B cell (primary cell): ENCODE measurements around the gene DAD1. TPM values are rescaled to one million over a fixed set of nuclear protein-coding genes. Genes with fewer than 3 reads are reported as not detected.

ENCODE experiments used
- ATAC-seq: fragments of 200-7000 bp; cut with Tn5 transposase; one replicate; pipeline ENCODE4 v1.10.0; 2021; ENCODE audit warnings: low read depth, mild to moderate bottlenecking, moderate number of reproducible peaks, moderate library complexity
- CTCF ChIA-PET: fragments of 350-600 bp; sonication (Branson Sonifier 250); formaldehyde crosslinking; loops from one replicate; lab custom pipeline; 2021; ENCODE audit warnings: antibody characterized with exemption, inconsistent platforms; lab: Charles Lee
- POLR2A ChIA-PET: fragments of 350-600 bp; sonication (Branson Sonifier 250); formaldehyde crosslinking; loops from one replicate; lab custom pipeline; 2021; ENCODE audit warnings: antibody characterized with exemption; lab: Charles Lee
- DNase-seq: peaks from one replicate; pipeline ENCODE4 v3.0.0; 2013
- H2AFZ ChIP-seq: 2 replicates; pipeline ENCODE4 v1.6.1; 2012; ENCODE audit warnings: mild to moderate bottlenecking, low read depth, low read length; ENCODE audit not compliant: insufficient read depth, poor library complexity, severe bottlenecking
- H3K27ac ChIP-seq, 2 donors: 1 replicate in 1 of 2; 2 replicates in 1 of 2; pipeline ENCODE4 v1.5.1; 2012 to 2013; ENCODE audit warnings: low read length in 2 of 2, mild to moderate bottlenecking in 2 of 2, moderate library complexity in 1 of 2
- H3K27me3 ChIP-seq, 4 experiments: fragments of 200-600 bp in 1 of 4; sonication (generic) in 1 of 4; replicated peaks in 1 of 4; 1 replicate in 2 of 4; 2 replicates in 2 of 4; pipeline versions ENCODE4 v1.6.1 to v1.7.0; 2013 to 2016; ENCODE audit warnings: low read length in 3 of 4, mild to moderate bottlenecking in 2 of 4, mixed read lengths in 1 of 4, moderate library complexity in 1 of 4; ENCODE audit not compliant: insufficient read depth in 4 of 4, control insufficient read depth in 3 of 4; ENCODE audit errors: control extremely low read depth in 1 of 4
- H3K36me3 ChIP-seq, 2 experiments: replicated peaks in 1 of 2; 1 replicate in 1 of 2; 2 replicates in 1 of 2; pipeline versions ENCODE4 v1.6.1 to v1.7.1; 2013; ENCODE audit warnings: low read length in 1 of 2; ENCODE audit not compliant: insufficient read depth in 2 of 2, control insufficient read depth in 1 of 2; ENCODE audit errors: control extremely low read depth in 1 of 2, extremely low read depth in 1 of 2
- H3K4me1 ChIP-seq, 2 donors: fragments of 200-600 bp in 1 of 2; sonication (generic) in 1 of 2; 1 replicate in 1 of 2; 2 replicates in 1 of 2; pipeline versions ENCODE4 v1.5.1 to v1.6.1; 2013 to 2017; ENCODE audit warnings: low read length in 2 of 2; ENCODE audit not compliant: control insufficient read depth in 2 of 2, insufficient read depth in 2 of 2
- H3K4me2 ChIP-seq: replicated peaks from 2 replicates; pipeline ENCODE3; 2012; ENCODE audit warnings: mild to moderate bottlenecking, low read depth, low read length; ENCODE audit not compliant: poor library complexity, severe bottlenecking
- H3K4me3 ChIP-seq, 5 experiments: fragments of 200-600 bp in 1 of 5; sonication (generic) in 1 of 5; 1 replicate in 3 of 5; 2 replicates in 2 of 5; pipeline versions ENCODE4 v1.5.1 to v1.7.0; 2011 to 2016; ENCODE audit warnings: low read length in 4 of 5, mild to moderate bottlenecking in 4 of 5, low read depth in 2 of 5, control low read depth in 1 of 5, moderate library complexity in 1 of 5; ENCODE audit not compliant: insufficient read depth in 1 of 5; ENCODE audit errors: control extremely low read depth in 1 of 5, extremely low read depth in 1 of 5
- H3K79me2 ChIP-seq: fragments of 200-600 bp; sonication (generic); one replicate; pipeline ENCODE4 v1.6.0; 2016; ENCODE audit warnings: low read length; ENCODE audit not compliant: control insufficient read depth, insufficient read depth
- H3K9ac ChIP-seq: fragments of 200-600 bp; sonication (generic); 2 replicates; pipeline ENCODE4 v1.6.1; 2017; ENCODE audit warnings: mild to moderate bottlenecking, low read length, moderate library complexity
- H3K9me3 ChIP-seq, 3 donors: one replicate each; pipeline versions ENCODE4 v1.6.1 to v1.7.1; 2013; ENCODE audit warnings: low read length in 2 of 3; ENCODE audit not compliant: control insufficient read depth in 2 of 3, insufficient read depth in 1 of 3; ENCODE audit errors: control extremely low read depth in 1 of 3
- H4K20me1 ChIP-seq: 2 replicates; pipeline ENCODE4 v1.6.0; 2012; ENCODE audit warnings: mild to moderate bottlenecking, low read length; ENCODE audit not compliant: insufficient read depth, control insufficient read depth, poor library complexity, severe bottlenecking
- H3K27ac Mint-ChIP-seq: one replicate; pipeline ENCODE4 v1.8.0; 2021; ENCODE audit warnings: mixed read lengths
- H3K27me3 Mint-ChIP-seq: one replicate; pipeline ENCODE4 v1.8.0; 2021; ENCODE audit warnings: mixed read lengths
- H3K4me1 Mint-ChIP-seq: one replicate; pipeline ENCODE4 v1.8.0; 2021; ENCODE audit warnings: mixed read lengths
- H3K4me3 Mint-ChIP-seq: one replicate; pipeline ENCODE4 v1.8.0; 2021; ENCODE audit warnings: mixed read lengths
- H3K9me3 Mint-ChIP-seq: one replicate; pipeline ENCODE4 v1.8.0; 2022; ENCODE audit warnings: mixed read lengths; ENCODE audit not compliant: insufficient read depth
- EZH2 ChIP-seq: IDR thresholded peaks from 2 replicates; pipeline ENCODE4 v1.6.1; 2012; ENCODE audit warnings: borderline replicate concordance, low read depth, mild to moderate bottlenecking, moderate library complexity, low read length; ENCODE audit not compliant: insufficient read depth, poor library complexity, severe bottlenecking
- WGBS: methylation state at CpG from one replicate; pipeline ENCODE4 v1.1.5; 2013; ENCODE audit warnings: missing lambda C conversion rate; ENCODE audit not compliant: insufficient coverage; 5-methylcytosine and 5-hydroxymethylcytosine counted together
- intact Hi-C: fragments of 100-400 bp; cut with micrococcal nuclease; formaldehyde crosslinking; loops from one replicate; pipeline ENCODE4 v1.10.0; 2022
- polyA plus RNA-seq: library from polyadenylated mRNA; depleted of rRNA; stranded (reverse); fragments of >200 nt; gene quantifications from 2 replicates; pipeline ENCODE4 v1.2.3, GENCODE V29; 2012
- total RNA-seq, 2 donors: library from RNA; stranded (reverse); fragments of 120-200 nt in 1 of 2; gene quantifications; 1 replicate in 1 of 2; 2 replicates in 1 of 2; pipeline versions ENCODE4 v1.2.3 to v1.2.4, GENCODE V29; 2013 to 2022
- TF ChIP-seq, protein P1 (sequence below): fragments of 200-600 bp; IDR thresholded peaks from one replicate; pipeline ENCODE4 v1.8.0; 2022; ENCODE audit warnings: antibody characterized with exemption, mild to moderate bottlenecking

The DAD1 gene
- total and polyA plus RNA-seq, 2 donors (not counting 1 experiment from before 2014, with no cell fraction given), result 77.4 to 114 TPM

DNA sequence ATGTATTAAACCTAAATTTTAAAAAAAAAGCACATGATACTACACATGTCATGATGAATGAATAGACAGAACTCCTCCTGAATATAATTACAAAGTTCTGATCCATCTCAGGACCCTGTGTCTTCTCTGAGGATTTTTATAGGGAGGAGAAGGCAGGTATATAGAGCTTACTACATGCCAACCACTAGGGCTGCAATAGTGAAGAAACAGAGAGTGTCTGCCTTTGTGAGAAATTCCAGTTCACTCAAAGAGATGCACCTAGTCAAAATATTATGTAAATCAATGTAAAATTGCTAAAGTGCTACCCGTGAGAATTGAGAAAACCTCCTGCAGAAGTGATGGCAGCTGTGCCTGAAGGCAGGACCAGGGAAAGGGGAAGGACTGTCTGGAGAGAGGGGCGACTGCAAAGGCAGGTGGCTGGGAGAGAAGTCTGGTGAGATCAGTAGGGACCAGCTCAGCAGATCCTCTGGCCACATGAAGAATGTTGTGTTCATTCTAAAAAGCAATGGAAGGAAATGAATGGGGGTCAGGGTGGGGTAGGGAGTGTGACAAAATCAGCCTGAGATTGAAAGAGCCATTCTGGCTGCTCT is 24.2 kb upstream of the DAD1 start:
- Histone ChIP-seq H3K36me3 (peaks cover 0 to 28% of the 10 kb centered on the region in 2 experiments), H3K79me2 (no peaks in the 10 kb centered on the region), H3K9ac (no peak overlapping the region), H3K4me3 (no peak overlapping the region), H3K27ac (no peak overlapping the region), H2AFZ (no peak overlapping the region), H3K4me2 (no peak overlapping the region), H4K20me1 (no peaks in the 10 kb centered on the region), H3K4me1 (no peaks in the 10 kb centered on the region), H3K9me3 (no peaks in the 10 kb centered on the region), H3K27me3 (no peaks in the 10 kb centered on the region)
- no peak for ATAC-seq
- no peak overlapping the region for H3K27ac Mint-ChIP-seq
- TF ChIP-seq EZH2, result no peak
- TF ChIP-seq, protein P1, sequence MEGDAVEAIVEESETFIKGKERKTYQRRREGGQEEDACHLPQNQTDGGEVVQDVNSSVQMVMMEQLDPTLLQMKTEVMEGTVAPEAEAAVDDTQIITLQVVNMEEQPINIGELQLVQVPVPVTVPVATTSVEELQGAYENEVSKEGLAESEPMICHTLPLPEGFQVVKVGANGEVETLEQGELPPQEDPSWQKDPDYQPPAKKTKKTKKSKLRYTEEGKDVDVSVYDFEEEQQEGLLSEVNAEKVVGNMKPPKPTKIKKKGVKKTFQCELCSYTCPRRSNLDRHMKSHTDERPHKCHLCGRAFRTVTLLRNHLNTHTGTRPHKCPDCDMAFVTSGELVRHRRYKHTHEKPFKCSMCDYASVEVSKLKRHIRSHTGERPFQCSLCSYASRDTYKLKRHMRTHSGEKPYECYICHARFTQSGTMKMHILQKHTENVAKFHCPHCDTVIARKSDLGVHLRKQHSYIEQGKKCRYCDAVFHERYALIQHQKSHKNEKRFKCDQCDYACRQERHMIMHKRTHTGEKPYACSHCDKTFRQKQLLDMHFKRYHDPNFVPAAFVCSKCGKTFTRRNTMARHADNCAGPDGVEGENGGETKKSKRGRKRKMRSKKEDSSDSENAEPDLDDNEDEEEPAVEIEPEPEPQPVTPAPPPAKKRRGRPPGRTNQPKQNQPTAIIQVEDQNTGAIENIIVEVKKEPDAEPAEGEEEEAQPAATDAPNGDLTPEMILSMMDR, result no peak
- no peaks in the 10 kb centered on the region for H3K4me1 Mint-ChIP-seq
- no peak for DNase-seq
- no peak overlapping the region for H3K4me3 Mint-ChIP-seq
- no peaks in the 10 kb centered on the region for H3K9me3 Mint-ChIP-seq
- intact Hi-C loops, result no loop called here
- 49% methylated on average over 2 of the region's 2 CpGs for WGBS
- POLR2A ChIA-PET, result no interaction called here
- no peaks in the 10 kb centered on the region for H3K27me3 Mint-ChIP-seq
- CTCF ChIA-PET, result interaction anchor here (0.9 kb wide), 1 partner anchor 168 kb away, joined by 3 read pairs; no protein-coding TSS in a partner anchor

- CTCF ChIA-PET, result no interaction called here
- H3K4me1 Mint-ChIP-seq, result no peaks in the 10 kb centered on the region
- H3K9me3 Mint-ChIP-seq, result no peaks in the 10 kb centered on the region
- no peak overlapping the region for H3K4me2 ChIP-seq
- H3K4me1 ChIP-seq, result no peaks in the 10 kb centered on the region
- intact Hi-C loops, result no loop called here
- no peak overlapping the region for H2AFZ ChIP-seq
- DNase-seq, result no peak
- H3K9me3 ChIP-seq, result no peaks in the 10 kb centered on the region
- H3K27ac ChIP-seq, result no peak overlapping the region
- no peaks in the 10 kb centered on the region for H3K27me3 ChIP-seq
- POLR2A ChIA-PET, result no interaction called here
- no peak for ATAC-seq
- no peak overlapping the region for H3K27ac Mint-ChIP-seq
- peaks cover 0 to 50% of the 10 kb centered on the region in 2 experiments for H3K36me3 ChIP-seq
- no peaks in the 10 kb centered on the region for H3K27me3 Mint-ChIP-seq
- WGBS, result 86% methylated on average over 1 of the region's 2 CpGs
- H4K20me1 ChIP-seq, result no peaks in the 10 kb centered on the region
- H3K4me3 ChIP-seq, result no peak overlapping the region
- no peak overlapping the region for H3K4me3 Mint-ChIP-seq
- no peaks in the 10 kb centered on the region for H3K79me2 ChIP-seq
- no peak for TF ChIP-seq EZH2
- TF ChIP-seq, protein P1, result no peak
- H3K9ac ChIP-seq, result no peak overlapping the region
Observed at GRCh38 chr14:22610931-22611330, 21.9 kb upstream of the DAD1 start.
